ENCODE measurements around the gene SF3B6. TPM values are rescaled to one million over a fixed set of nuclear protein-coding genes. Genes with fewer than 3 reads are reported as not detected.

The SF3B6 gene, protein sequence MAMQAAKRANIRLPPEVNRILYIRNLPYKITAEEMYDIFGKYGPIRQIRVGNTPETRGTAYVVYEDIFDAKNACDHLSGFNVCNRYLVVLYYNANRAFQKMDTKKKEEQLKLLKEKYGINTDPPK
- polyA plus RNA-seq (2013, experiment 1 of 2): 237 TPM
- polyA plus RNA-seq (2013, experiment 2 of 2): 242 TPM

DNA sequence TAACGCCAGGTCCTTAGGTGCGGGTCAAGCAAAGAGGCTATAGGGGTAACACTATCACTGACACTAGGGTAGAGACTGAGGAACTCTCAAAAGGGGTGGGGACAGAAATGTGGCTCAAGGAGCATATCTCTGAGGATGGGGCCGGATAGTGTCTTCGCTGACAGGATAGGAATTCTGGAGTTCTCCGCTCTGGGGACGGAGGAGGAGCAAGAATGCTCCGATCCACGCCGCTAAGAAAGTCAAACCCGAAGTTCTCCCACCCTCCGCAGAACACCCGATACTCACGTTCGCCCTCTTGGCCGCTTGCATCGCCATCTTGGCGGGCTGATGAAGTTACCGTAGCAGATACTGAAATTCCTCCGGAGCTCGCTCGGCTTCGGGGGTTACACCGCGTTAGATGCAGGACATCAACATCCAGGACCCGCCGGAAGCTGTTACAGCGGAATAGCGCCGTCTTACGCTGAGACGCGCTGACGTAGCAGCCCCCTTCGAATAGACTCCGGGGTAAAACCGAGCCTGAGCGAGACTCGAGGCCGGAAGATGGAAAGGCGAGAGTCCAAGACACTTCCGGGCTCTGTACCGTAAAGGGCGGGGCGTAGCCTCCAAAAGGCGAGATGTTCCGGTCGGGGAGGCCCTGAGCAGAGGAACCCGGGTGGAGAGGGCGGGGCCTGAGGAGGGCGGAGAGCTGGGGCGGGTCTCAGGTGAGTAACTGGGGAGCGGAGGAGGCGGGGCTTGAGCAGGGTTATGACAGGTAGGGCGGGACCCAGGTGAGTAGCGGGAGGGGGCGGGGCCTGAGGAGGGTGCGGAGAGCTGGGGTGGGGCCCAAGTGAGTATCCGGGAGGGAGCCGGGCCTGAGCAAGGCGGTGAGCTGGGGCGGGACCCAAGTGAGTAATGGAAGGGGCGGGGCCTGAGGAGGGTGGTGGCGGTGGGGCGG, at the start of gene SF3B6:
SF3B6 (minus strand) TSS at position 412 of the 934 bp plus-strand sequence; CDS start at position 315, 97 bp downstream.
- Histone ChIP-seq H4K91ac (ENCODE audit: low read depth, low read length, poor library complexity) (no peak within 1 kb of the TSS), H3K9me3 (replicated peaks in 1 of 2; ENCODE audit: control insufficient read depth in 2 of 2, insufficient read depth in 1 of 2, low read depth in 1 of 2, low read length in 2 of 2) (no peaks in the 10 kb centered on the region), H2BK12ac (ENCODE audit: low read length) (no peak within 1 kb of the TSS), H3K4ac (ENCODE audit: low read length) (peak within 1 kb of the TSS; percentile 53), H3K4me1 (ENCODE audit: control insufficient read depth in 2 of 2, insufficient read depth in 1 of 2, low read depth in 1 of 2, low read length in 2 of 2) (peaks cover 2 to 6% of the 10 kb centered on the region in 2 donors), H3K18ac (ENCODE audit: low read length) (peak within 1 kb of the TSS; percentile 78), H4K8ac (ENCODE audit: low read depth, low read length) (no peak within 1 kb of the TSS), H3K9ac (ENCODE audit: low read depth, low read length, poor library complexity) (peak within 1 kb of the TSS; percentile 82), H3K23ac (ENCODE audit: low read depth, low read length, poor library complexity) (peak within 1 kb of the TSS; percentile 78), H3K36me3 (replicated peaks in 1 of 2; ENCODE audit: control insufficient read depth in 2 of 2, insufficient read depth in 2 of 2, low read length in 2 of 2) (peaks cover 5 to 70% of the 10 kb centered on the region in 2 donors), H2BK5ac (ENCODE audit: low read length) (no peak within 1 kb of the TSS), H3K4me3 (ENCODE audit: low read length in 2 of 2) (peak within 1 kb of the TSS; percentile 83 to 89), H3K14ac (ENCODE audit: low read length) (no peak within 1 kb of the TSS), H2AK5ac (ENCODE audit: low read depth, low read length) (peak within 1 kb of the TSS; percentile 95), H3K79me1 (ENCODE audit: low read depth, low read length) (no peaks in the 10 kb centered on the region), H3K27me3 (ENCODE audit: control insufficient read depth in 3 of 3, insufficient read depth in 3 of 3, low read depth in 1 of 3, low read length in 3 of 3) (no peaks in the 10 kb centered on the region), H3K27ac (replicated peaks; ENCODE audit: low read length) (peak within 1 kb of the TSS; percentile 67), H2BK120ac (ENCODE audit: low read depth, low read length) (no peak within 1 kb of the TSS), H2BK15ac (ENCODE audit: low read length) (no peak within 1 kb of the TSS), H2AFZ (ENCODE audit: low read length) (peak within 1 kb of the TSS; percentile 80), H3K4me2 (ENCODE audit: insufficient read depth, low read length, poor library complexity, severe bottlenecking) (peak within 1 kb of the TSS; percentile 84)
- WGBS, 2 donors (ENCODE audit: extremely low coverage in 2 of 2, insufficient read length in 2 of 2, insufficient replicate concordance in 1 of 2): no CpG with 5 or more reads among the region's 64 CpGs
- DNase-seq (ENCODE audit: low spot score): peak; percentile 96

DNA sequence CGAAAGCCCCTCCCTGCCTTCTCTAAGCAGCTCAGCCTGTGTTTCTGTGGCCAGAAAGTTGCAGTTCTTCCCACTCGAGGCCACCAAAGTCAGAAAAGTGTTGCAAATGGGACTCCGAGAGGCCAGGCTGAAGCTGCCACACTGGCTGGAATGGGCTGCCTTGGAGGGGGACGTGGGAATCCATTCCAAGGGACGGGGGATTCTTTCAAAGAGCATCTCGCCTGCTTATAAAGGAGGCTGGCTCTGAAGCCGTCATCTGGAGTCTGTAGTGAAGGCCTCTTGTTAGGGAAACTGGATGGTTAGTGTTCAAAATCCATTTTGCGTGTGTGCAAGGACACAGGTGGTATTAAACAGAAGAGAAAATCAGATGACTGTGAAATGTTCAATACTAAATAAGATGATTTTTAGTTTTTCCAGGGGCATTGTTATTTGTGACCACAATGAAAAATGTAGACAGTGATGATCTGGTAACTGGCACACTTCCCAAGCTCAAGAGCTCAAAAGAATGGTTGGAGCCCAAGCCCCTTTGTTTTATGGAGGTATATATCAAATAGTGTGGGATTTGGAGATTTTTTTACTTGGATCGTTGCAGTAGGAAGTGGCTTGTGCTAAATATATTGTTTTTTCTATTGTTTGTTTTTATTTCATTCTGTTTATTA, 47.9 kb upstream of the SF3B6 start:
- Histone ChIP-seq H3K4me3 (ENCODE audit: low read length in 2 of 2) (peak overlapping the region; percentile 34 to 97), H3K27me3 (ENCODE audit: control insufficient read depth in 3 of 3, insufficient read depth in 3 of 3, low read depth in 1 of 3, low read length in 3 of 3) (no peaks in the 10 kb centered on the region), H3K36me3 (replicated peaks in 1 of 2; ENCODE audit: control insufficient read depth in 2 of 2, insufficient read depth in 2 of 2, low read length in 2 of 2) (no peaks in the 10 kb centered on the region), H2AFZ (ENCODE audit: low read length) (peak overlapping the region; percentile 23), H2BK15ac (ENCODE audit: low read length) (no peak overlapping the region), H3K23ac (ENCODE audit: low read depth, low read length, poor library complexity) (peak overlapping the region; percentile 30), H3K27ac (replicated peaks; ENCODE audit: low read length) (peak overlapping the region; percentile 23), H4K91ac (ENCODE audit: low read depth, low read length, poor library complexity) (peak overlapping the region; percentile 56), H3K4me1 (ENCODE audit: control insufficient read depth in 2 of 2, insufficient read depth in 1 of 2, low read depth in 1 of 2, low read length in 2 of 2) (peaks cover 0 to 1% of the 10 kb centered on the region in 2 donors), H3K4me2 (ENCODE audit: insufficient read depth, low read length, poor library complexity, severe bottlenecking) (peak overlapping the region; percentile 74), H3K9me3 (replicated peaks in 1 of 2; ENCODE audit: control insufficient read depth in 2 of 2, insufficient read depth in 1 of 2, low read depth in 1 of 2, low read length in 2 of 2) (no peaks in the 10 kb centered on the region), H3K4ac (ENCODE audit: low read length) (no peak overlapping the region), H2BK120ac (ENCODE audit: low read depth, low read length) (no peak overlapping the region), H3K14ac (ENCODE audit: low read length) (no peak overlapping the region), H3K79me1 (ENCODE audit: low read depth, low read length) (no peaks in the 10 kb centered on the region), H2BK5ac (ENCODE audit: low read length) (no peak overlapping the region), H3K9ac (ENCODE audit: low read depth, low read length, poor library complexity) (peak overlapping the region; percentile 85), H2AK5ac (ENCODE audit: low read depth, low read length) (no peak overlapping the region), H2BK12ac (ENCODE audit: low read length) (no peak overlapping the region), H4K8ac (ENCODE audit: low read depth, low read length) (no peak overlapping the region), H3K18ac (ENCODE audit: low read length) (peak overlapping the region; percentile 98)
- DNase-seq (ENCODE audit: low spot score): no peak
- WGBS, 2 donors (ENCODE audit: extremely low coverage in 2 of 2, insufficient read length in 2 of 2, insufficient replicate concordance in 1 of 2): no CpG with 5 or more reads among the region's 9 CpGs

DNA sequence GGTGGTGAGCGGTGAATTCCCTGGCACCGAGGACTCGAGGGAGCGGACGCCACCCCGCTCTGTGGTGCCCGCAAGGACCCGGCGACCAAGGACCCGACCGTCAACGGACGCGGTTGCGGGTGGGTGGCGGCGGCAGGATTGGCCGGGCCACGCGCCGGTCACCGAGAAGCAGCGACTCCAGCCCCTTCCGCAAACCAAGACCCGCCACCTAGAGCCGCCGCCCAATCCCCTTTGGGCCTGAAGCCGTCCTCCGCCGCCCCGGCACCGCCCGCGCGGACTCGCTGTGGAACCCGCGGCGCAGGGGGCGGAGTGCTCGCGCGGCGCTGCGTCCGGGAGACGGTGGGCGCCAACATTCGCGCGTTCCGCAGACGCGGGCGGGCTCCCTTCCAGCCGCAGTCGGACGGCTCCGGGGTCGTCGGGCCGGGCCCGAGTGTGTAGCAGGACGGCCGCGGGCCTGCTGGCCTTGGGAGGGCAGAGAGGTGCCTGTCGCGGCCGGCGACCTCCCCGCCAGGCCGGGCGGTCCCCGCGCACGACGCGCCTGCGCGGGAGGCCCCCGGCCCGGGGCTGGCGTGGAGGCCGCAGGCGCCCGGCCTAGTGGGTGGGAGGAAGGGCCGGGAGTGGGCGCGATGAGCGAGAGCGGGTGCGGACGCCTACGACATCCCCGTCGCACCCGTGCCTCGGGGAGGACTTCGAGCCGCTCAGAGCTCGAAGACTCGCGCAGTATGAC, 47.2 kb upstream of the SF3B6 start, which contains the start of the genes FAM228B and PFN4:
FAM228B (plus strand) TSS at position 275 of the 727 bp plus-strand sequence. CDS start 893 bp downstream, outside the sequence.
PFN4 (minus strand) TSS at position 140 of the 727 bp plus-strand sequence. CDS start 799 bp downstream, outside the sequence.
- H3K23ac ChIP-seq (ENCODE audit: low read depth, low read length, poor library complexity): peak within 1 kb of the TSS; percentile 95

More for the DNA sequence above, 47.2 kb upstream of the SF3B6 start, which contains the start of the genes FAM228B and PFN4:
- Histone ChIP-seq H4K91ac (ENCODE audit: low read depth, low read length, poor library complexity) (peak within 1 kb of the TSS; percentile 56), H2BK120ac (ENCODE audit: low read depth, low read length) (no peak within 1 kb of the TSS), H3K14ac (ENCODE audit: low read length) (peak within 1 kb of the TSS; percentile 67), H3K4ac (ENCODE audit: low read length) (no peak within 1 kb of the TSS), H3K4me1 (ENCODE audit: control insufficient read depth in 2 of 2, insufficient read depth in 1 of 2, low read depth in 1 of 2, low read length in 2 of 2) (peaks cover 0 to 1% of the 10 kb centered on the region in 2 donors), H3K9ac (ENCODE audit: low read depth, low read length, poor library complexity) (peak within 1 kb of the TSS; percentile 86), H3K9me3 (replicated peaks in 1 of 2; ENCODE audit: control insufficient read depth in 2 of 2, insufficient read depth in 1 of 2, low read depth in 1 of 2, low read length in 2 of 2) (no peaks in the 10 kb centered on the region), H3K27me3 (ENCODE audit: control insufficient read depth in 3 of 3, insufficient read depth in 3 of 3, low read depth in 1 of 3, low read length in 3 of 3) (no peaks in the 10 kb centered on the region), H3K36me3 (replicated peaks in 1 of 2; ENCODE audit: control insufficient read depth in 2 of 2, insufficient read depth in 2 of 2, low read length in 2 of 2) (no peaks in the 10 kb centered on the region), H2BK15ac (ENCODE audit: low read length) (peak within 1 kb of the TSS; percentile 37), H2AFZ (ENCODE audit: low read length) (peak within 1 kb of the TSS; percentile 41), H4K8ac (ENCODE audit: low read depth, low read length) (no peak within 1 kb of the TSS), H2BK12ac (ENCODE audit: low read length) (peak within 1 kb of the TSS; percentile 88), H3K79me1 (ENCODE audit: low read depth, low read length) (no peaks in the 10 kb centered on the region), H3K27ac (replicated peaks; ENCODE audit: low read length) (peak within 1 kb of the TSS; percentile 31), H3K18ac (ENCODE audit: low read length) (peak within 1 kb of the TSS; percentile 98), H3K4me3 (ENCODE audit: low read length in 2 of 2) (peak within 1 kb of the TSS; percentile 34 to 97), H2AK5ac (ENCODE audit: low read depth, low read length) (no peak within 1 kb of the TSS), H3K4me2 (ENCODE audit: insufficient read depth, low read length, poor library complexity, severe bottlenecking) (peak within 1 kb of the TSS; percentile 74), H2BK5ac (ENCODE audit: low read length) (no peak within 1 kb of the TSS)
- WGBS, 2 donors (ENCODE audit: extremely low coverage in 2 of 2, insufficient read length in 2 of 2, insufficient replicate concordance in 1 of 2): no CpG with 5 or more reads among the region's 103 CpGs
- peak; percentile 68 for DNase-seq (ENCODE audit: low spot score)
